ENCODE measurements around the gene CAMTA1. TPM values are rescaled to one million over a fixed set of nuclear protein-coding genes. Genes with fewer than 3 reads are reported as not detected.

The CAMTA1 gene
- total RNA-seq, 1 donor from 2014 or later: 30.6 TPM

DNA sequence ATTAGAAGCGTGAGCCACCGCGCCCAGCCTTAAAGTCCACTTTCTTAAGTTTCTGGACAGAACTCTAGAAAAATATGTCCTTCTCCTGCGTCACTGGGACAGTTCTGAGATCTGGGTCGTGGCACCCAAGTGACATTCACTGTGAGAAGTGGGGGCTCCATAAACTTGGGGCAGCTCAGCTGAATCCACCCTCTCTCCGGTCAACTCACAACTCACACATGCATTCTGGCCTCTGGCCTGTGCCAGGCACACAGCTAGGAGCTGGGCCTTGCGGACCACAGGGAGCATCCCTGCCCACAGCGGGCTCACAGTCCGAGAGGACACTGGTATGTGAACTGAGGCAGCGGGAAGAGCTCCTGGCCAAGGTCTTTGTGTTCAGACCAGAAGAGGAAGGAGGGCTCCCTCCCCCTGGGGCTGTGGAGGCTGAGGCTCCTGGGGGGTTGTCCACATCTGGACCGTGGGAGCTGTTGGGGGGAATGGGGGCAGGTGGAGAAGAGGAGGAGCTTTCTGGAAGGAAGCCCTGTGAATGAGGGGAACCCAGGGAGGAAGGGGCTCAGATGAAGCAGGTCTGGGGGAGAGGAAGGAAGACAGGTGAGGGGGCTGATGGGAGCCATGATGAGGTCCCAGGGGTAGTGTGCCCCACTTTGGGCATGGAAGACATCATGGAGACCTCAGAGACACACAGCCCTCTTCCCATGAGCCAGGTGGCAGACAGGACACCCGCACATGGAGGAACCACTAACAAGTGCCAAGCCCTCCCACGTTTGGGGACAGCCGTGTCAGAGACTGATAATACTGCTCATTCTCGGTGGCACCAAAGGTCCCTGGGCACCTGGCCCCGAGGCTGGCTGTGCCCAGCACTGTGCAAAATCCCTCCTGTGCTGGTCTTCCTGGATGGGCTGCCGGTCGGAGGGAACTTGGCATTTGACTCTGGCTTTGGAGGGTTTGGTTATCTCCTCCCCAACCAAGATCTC, 794.9 kb downstream of the CAMTA1 start:
- no peak for DNase-seq

DNA sequence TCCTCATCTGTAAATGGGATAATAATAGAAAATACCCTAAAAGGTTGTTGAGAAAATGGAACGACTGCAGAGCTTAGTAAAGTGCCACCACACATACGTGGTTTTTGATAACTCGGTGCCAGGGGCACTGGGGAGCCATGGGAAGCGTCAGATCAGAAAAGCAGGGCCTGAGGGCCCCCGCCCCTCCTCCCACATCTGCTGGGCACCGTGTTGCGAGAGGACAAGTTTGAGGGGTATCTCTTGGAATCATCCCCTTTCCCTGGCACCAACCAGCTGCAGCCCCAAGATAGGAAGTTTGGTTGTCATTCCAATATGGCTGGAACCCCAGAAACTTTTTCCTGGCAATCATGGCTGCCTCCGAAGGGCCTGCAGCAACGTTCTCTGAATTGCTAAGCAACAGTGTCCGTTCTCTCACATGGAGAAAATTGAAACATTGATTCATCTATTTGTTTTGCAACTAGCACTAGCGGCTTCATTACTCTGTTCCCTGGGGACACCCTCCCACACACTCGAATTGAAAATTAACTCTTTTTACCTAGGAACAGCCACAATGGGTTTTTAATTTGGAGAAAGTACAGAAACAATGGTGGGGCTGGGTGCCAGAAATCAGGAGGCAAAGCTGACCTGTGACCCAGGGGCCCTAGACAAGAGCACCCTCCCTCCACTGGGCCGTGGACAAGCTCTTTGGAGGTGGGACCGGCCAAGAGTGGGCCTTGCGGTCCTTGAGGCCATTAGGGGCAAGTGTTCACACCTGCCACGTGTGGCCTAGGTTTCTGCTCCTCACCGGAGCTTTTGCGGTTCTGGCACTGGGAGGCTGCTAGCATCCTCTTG, 795.9 kb downstream of the CAMTA1 start:
- peak; percentile 14 for DNase-seq

GRCh38 chr1:7581754-7582459, 796.7 kb downstream of the CAMTA1 start:
- peak; percentile 18 for DNase-seq

DNA sequence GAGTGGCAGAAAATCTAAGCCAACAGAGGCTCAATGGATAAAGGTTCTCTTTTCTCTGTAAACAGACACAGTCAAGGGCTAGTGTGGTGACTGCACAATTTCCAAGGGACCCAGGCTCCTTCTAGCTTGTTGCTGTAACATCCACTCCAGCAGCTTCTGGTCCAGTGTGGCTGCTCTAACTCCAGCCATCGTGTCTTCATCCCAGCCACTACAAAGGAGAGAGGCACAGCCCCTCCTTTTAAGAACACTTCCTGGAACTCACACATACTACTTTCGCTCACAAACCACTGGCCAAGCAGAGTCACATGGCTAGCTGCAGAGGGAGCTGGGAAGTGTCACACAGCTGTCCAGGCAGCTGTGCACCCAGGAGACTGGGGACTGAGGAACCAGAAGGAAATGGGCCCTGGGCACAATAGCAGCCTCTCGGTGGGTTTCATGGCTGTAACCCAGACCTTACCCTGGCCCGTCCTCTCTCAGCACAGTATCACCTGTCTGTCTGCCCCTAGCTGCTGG, 797.3 kb downstream of the CAMTA1 start:
- no peak for DNase-seq

DNA sequence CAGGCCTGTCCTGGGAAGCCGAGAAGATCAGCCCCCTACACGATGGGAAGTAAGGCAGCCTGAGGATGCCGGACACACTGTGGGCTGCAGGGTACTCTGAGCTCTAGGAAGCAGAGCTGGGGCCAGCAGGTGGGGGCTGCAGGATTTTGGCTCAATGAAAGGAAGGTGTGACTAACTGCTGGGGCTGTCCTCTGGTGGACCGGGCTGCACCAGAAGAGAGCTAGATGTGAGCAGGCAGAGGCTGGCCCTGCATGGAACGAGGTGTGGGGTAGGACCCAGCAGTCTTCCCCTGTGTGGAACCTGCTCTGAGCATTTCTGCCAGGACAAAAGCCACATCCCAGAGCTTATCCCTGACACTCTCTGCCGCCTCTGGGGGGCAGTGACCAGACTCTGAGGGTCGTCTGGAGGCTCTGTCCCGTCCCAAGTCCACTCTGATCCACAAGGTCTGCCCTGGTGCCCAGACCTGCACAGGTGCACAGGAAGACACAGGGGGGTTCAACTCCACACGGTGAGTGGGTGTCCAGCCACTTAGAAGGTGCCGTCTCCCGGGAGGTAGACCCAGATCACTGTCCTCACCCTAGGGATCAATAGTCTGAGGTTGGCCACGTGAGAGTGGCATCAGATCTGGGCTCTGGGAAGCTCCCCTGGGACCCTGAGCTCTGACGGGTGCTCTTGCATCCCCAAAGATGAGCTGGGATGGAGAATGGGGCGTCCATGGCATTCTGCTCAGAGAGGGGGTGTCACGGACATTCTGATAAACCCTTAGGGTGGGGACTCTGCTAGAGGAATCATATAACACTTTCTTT, 798.2 kb downstream of the CAMTA1 start:
- DNase-seq: no peak

DNA sequence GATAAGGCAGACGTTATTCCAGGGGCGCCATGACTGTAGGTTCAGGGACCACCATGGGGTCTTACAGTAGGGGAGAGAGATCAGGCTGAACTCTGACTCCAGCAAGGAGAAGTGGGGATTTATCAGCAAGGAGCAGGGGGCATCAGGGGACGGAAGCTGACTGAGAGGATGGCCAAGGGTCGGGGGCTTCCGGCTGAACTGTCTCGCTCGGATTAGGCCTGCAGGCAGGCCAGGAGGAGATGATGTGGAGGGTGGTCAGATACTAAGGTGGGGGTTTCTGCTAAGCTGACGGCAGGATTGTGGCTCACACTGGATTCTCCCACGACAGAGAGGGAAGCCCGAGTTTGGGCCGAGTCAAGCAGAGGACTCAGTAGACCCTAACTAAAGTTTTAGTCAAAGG, 798.9 kb downstream of the CAMTA1 start:
- DNase-seq: no peak

GRCh38 chr1:7584643-7585042, 799.4 kb downstream of the CAMTA1 start:
- no peak for DNase-seq

- DNase-seq: no peak
These were observed 800.1 kb downstream of the CAMTA1 start for GRCh38 chr1:7585216-7585907.

DNA sequence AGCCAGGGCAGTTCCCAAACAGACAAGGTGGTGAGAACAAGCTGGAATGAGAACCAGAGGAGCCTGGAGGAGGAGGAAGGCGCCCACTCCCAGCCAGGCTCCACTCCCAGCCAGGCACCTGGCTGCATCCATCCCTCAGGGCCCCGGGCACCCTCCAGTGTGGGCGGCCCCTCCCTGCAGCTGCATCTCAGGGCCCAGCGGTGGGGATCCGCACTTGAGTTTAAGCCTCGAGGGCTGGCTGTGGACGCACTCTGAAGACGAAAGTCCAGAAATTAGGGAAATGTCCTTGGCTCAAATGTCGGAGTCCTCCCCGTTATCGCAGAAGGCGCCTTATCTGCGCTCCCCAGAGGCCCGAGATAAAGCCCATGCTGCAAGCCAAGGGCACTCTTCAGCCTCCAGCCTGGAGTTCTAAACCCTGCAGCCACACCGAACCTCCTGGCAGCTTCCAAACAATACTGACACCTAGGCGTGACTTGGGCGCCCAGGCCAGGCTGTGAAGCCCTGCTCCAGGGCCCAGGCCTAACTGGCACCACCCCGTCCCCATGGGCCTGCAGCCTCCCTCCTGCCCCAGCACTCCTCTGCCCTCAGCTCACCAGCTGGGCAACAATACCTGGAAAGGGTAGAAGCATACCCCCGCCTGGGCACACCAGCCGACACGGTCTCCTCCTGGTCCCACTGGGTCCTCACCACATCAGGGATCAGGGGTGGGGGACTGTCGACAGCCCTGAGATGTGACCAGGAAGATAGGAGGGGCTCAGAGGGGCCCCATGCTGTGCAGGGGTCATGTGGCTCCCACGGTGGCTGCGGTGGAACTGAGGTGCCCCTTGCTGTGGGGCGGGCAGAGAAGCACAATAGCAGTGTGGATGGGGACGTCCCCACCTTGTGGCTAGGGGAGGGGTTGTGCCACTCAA, 801.0 kb downstream of the CAMTA1 start:
- DNase-seq: no peak

DNA sequence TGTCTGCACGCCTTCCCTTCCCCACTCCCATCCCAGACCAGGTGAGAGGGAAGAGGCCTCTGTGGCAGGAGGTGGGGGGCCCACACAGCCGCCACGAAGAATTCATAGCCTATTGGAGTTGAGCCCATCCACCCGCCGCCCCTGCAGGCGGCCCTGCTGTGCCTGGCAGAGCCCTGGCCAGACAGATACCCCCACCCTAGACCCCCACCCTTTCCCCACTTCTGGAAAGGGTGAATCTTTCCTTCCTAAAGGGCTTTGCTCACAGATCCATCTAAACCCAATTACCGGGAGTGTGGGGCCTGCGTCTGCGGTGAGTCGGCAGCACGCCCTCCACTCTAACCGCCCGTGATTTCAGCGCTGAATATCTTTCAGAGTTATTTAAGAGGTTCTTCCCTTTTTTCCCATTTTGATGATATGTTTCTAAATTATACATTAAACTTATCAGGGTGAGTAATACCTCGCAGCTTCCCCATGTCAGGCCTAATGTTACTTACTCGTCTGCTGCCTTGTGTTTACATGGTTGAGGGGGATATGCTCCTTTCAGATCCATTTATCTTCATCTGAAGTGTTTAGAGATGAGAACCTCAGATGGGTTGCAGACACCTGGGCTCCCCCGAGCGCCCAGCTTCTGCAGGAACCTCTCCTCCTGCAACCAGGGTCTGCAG, 802.0 kb downstream of the CAMTA1 start:
- no peak for DNase-seq

DNA sequence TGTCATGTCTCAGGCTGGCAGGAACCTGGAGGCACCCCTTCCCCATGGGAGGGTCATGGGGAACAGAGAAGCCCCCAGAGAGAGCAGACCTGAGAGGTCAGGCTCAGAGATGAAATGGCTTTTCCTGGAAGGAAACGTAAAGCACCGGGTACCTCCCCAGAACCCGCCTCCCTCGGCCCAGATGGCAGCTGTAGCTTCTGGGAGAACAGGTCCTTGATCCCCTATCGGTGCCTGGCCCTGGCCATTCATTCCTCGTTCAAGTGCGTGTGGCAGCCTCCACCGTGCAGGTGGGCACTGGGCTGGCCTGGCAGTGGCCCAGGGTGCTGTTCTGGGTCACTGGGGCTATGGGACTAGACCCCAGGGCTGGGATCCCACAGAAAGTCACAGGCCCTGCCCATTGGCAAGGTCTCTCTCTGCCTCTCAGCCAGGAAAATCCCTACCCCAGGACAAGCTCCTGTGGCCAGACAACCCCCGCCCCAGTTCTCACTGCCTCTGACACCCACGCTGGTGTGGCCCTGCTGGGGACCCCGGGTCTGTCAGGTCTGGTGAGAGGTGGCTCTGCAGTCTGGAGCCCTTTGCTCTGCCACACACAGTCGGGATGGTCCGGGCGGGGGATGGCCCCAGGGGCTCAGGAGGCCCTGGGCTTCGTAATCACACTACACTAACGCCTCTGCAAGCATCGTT, 802.7 kb downstream of the CAMTA1 start:
- no peak for DNase-seq

GRCh38 chr1:7588457-7588827, 803.2 kb downstream of the CAMTA1 start:
- no peak for DNase-seq

DNA sequence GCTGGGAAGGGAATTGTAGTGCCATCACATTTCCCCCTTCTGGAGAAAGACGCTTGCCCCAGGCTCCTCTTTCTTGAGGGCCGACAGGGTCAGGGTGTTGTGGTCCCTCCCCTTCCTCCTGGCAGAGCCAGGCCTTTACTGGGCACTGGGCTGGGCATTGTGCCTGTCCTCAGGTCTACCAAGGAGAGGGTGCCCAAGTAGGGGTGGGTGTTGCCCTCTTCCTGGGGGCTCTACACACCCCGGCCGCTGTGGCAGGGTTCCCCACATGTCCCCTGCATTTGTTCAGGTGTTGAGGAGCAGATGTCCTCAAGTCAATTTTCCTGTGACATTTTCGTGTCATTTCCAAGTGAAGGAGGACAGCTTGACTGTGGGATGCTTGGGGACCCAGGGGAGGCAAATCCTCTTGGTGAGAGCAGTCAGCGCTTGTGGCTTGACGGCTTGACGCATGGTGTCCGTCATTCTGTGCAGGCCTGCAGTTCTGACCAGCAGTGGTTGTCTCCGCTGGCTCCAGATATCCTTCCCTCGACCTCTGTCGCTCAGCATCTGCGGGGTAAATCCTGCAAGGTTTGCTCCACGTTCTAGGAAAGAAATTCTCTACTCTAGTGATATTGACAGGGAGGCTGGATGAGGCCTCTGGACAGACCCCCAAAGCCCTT, 804.0 kb downstream of the CAMTA1 start:
- DNase-seq: no peak

DNA sequence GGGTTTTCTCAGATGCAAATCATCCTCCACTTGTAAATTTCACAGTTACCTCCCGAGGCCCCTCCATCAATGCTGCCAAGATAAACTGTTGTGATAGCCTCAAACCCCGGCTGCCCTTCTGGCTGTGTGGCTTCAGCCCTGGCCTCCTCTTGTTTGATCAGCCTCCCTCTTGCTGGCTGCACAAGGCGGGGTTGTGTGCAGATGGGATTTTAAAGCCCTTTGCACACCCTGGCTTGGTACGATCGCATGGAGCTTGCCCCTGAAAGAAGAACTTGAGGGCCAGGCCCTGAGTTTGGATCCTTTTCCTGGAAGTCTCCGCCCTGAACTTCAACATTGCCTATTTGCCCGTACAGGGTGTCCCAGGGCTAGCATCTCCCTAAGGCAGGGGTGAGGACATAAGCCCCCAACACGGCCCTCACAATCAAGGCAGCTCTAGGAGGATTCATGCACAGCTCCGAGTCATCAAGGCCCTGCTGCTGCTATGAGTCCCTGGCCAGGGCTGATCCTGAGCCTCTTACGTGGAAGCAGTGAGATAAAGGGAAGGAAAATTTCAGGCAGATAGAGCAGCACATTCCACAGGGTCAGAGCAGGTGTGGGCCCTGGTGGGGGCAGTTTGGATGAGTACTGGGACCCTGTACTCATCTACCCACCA, 804.6 kb downstream of the CAMTA1 start:
- no peak for DNase-seq

- no peak for DNase-seq
These were observed 805.2 kb downstream of the CAMTA1 start for GRCh38 chr1:7590426-7590790.

DNA sequence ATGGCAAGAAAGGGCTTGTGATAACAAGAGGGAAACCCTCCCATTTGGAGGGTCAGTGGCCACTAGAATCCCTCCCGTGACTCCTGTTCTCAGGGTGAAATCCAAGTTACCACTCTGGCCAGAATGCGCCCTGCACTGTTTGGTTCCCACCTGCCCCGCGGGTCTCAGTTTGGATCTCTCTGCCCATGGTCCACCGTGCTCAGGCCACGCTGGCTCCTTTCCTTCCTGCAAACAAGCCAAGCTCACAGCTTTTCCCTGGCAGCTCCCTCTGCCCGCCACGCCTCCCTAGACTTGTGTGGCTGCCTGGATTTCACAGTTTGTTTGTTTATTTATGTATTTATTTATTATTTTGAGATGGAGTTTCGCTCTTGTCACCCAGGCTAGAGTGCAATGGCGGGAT, 806.3 kb downstream of the CAMTA1 start:
- no peak for DNase-seq

- no peak for DNase-seq
These were observed 807.0 kb downstream of the CAMTA1 start for GRCh38 chr1:7592120-7592798.

Measured in skin of body (tissue), 2 donors.